ENCODE measurements around the gene CYYR1.

The CYYR1 gene

DNA sequence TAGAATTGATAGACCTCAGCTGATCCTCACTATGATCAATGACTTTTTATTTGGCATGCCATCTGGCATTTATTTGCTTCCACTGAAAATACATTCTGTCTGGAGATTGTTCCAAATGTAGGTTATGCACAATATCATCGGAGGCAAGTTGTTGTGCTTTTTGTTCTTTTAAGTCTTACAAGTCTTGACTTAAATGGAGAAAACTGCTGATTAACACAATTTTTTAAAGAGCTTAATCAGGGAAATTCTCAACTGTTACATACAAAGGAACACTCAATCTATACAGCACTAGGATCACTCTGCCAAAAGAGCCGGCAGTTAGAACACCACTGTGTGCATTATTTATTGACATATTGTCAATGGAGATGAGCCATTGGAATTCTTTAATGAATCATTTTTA, 19.2 kb downstream of the CYYR1 start:
- TF ChIP-seq, protein P1, sequence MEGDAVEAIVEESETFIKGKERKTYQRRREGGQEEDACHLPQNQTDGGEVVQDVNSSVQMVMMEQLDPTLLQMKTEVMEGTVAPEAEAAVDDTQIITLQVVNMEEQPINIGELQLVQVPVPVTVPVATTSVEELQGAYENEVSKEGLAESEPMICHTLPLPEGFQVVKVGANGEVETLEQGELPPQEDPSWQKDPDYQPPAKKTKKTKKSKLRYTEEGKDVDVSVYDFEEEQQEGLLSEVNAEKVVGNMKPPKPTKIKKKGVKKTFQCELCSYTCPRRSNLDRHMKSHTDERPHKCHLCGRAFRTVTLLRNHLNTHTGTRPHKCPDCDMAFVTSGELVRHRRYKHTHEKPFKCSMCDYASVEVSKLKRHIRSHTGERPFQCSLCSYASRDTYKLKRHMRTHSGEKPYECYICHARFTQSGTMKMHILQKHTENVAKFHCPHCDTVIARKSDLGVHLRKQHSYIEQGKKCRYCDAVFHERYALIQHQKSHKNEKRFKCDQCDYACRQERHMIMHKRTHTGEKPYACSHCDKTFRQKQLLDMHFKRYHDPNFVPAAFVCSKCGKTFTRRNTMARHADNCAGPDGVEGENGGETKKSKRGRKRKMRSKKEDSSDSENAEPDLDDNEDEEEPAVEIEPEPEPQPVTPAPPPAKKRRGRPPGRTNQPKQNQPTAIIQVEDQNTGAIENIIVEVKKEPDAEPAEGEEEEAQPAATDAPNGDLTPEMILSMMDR (IDR thresholded peaks at IDR 0.05) = no peak

DNA sequence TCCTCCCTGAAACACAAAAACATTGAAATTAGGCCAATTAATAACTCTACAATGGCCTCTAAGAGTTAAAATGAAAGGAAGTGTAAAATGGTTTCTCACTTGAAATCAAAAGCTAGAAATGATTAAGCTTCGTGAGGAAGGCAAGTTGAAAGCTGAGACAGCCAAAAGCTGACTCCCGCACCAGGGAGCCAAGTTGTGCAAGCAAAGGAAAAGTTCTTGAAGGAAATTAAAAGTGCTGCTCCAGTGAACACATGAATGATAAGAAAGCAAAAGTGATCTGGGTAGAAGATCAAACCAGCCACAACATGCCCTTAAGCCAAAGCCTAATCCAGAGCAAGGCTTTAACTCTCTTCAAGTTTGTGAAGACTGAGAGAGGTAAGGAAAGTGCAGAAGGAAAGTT, 22.8 kb downstream of the CYYR1 start:
- TF ChIP-seq, protein P1 (IDR thresholded peaks at IDR 0.05) = no peak

DNA sequence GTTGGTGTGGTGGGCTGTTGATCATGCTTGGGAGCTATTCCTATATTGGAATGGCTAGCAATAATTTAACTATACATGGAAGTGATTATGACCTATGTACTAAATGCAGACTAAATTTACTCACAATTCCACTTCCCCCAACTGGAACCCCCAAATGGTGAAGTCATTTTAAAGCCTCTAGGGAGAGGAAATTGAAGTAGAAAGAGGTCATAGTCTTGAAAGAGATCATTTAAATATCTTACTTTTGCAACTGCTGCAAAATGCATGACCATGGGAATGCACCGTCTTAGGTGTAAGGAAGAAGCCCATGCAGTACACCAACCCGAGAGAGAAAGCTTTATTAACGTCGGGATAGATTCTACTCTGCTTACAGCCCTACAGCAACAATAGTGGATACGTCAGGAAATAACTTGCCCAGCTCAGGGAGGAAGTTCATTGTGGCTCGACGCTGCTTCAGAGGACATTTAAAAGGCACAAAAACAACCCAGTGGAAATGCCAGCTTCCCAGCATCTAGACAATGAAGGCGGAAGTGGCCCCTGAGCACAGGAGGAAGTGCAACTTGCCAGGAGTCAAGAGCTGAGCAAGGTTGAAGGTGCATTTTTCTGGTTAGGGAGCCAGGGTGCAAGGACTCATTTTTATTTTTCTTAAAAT, 26.5 kb downstream of the CYYR1 start:
- TF ChIP-seq, protein P1 (IDR thresholded peaks at IDR 0.05) = no peak

DNA sequence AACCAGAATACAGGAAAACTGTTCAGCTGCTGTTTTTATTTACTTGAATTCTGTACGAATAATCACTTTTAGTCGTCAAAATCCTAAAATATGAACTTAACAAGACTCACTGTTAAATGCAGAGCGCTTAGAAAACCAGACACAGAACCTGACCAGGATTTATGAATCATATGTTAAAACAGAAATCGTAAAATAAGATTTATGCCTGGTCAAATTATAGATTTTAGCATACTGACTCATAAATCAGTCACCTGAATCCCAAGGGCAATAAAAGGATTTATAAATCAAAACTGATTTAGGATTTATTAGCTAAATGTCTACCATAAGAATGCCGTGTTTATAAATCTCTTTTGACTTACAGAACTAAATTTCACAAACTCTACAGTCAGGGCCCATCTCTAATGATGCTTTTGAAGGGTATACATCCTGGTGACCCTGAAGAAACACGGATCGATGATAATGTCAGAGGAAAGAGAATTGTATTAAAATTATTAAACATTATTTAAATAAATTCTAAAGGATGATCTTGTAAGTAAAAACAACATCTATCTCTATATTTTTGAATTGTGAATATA, 28.8 kb downstream of the CYYR1 start:
- TF ChIP-seq, protein P1 (IDR thresholded peaks at IDR 0.05) = no peak

DNA sequence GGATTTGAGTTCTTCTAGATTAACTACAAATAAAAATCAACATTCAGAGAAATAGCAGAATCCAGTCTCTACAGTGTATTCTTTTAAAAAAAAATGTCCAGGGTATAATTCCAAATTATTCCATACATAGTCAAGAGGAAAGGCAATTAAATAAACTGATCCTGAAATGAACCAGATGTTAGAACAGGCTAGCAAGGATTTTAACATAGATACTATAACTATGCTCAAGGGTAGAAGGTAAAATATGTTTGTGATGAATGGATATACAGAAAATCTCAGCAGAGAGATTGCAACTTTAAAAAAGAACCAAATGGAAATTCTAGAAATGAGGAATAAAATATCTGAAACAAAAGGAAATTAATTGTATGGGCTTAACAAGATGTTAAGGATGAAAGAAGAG, 32.4 kb downstream of the CYYR1 start:
- TF ChIP-seq, protein P1 (IDR thresholded peaks at IDR 0.05) = no peak

DNA sequence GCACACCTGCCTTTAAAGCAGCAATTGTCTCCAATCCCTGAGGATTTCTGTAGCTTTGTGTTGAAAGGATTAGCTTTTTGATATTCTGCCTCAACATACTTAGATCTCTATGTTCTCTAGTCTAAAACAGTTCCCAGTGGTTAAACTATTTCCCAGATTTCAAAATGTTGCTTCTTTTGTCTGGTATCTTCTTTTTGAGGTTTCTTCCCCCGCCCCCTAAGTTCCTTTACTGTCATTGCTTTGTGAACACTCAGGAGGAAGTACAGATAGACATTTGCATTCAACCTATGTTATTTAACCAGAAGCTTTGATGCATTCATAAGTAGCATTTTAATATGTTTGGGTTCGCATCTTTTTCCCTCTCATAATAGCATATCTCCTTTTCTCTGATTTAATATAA, 33.5 kb downstream of the CYYR1 start:
- TF ChIP-seq, protein P1 (IDR thresholded peaks at IDR 0.05) = no peak

DNA sequence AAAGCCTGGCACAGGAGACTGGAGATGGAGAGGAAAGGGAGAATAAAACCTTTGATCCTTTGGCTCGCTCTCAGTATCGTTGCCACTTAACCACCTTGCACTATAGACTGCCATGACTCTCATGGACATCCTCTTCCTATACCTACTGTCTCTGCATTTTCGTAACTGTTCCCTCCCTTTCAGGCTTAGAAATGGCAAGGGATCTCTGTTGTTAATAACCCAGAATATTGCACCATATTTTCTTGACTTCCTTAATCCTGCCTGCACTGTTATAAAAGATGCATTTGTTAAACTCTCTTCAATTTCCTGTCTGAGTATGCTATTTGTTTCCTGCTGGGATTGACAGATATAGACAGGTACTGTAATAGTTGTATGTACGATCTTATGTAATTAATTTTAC, 38.6 kb downstream of the CYYR1 start:
- TF ChIP-seq, protein P1 (IDR thresholded peaks at IDR 0.05) = no peak
